Ramos (cell line): ENCODE results near the gene FAM53A.
"Not testable (repeated sequence)": the region's sequence is repeated elsewhere in the genome, so short reads cannot be mapped to it uniquely, and the experiment has no call there.

ENCODE experiments used
- in situ Hi-C: fragments of 300-500 bp; cut with MboI; formaldehyde crosslinking; loops from one replicate; pipeline ENCODE4 v1.14.3; 2022; ENCODE audit warnings: low sequenced_read_pairs; ENCODE audit not compliant: unreplicated experiment

FAM53A gene

GRCh38 chr4:1611501-1611870 lies 72.6 kb downstream of the FAM53A start:
- in situ Hi-C loops = no loop called here

- in situ Hi-C loops = no loop called here
Observed at GRCh38 chr4:1610791-1611500, 73.2 kb downstream of the FAM53A start.

- in situ Hi-C loops = no loop called here
Observed at GRCh38 chr4:1609901-1610790, 74.0 kb downstream of the FAM53A start.

GRCh38 chr4:1608821-1609500 lies 75.2 kb downstream of the FAM53A start:
- in situ Hi-C loops = no loop called here

GRCh38 chr4:1608196-1608820 lies 75.8 kb downstream of the FAM53A start:
- in situ Hi-C loops = no loop called here

- in situ Hi-C loops = not testable (repeated sequence)
Observed at GRCh38 chr4:1607436-1608195, 76.5 kb downstream of the FAM53A start.

- in situ Hi-C loops = no loop called here
Observed at GRCh38 chr4:1604706-1605205, 79.4 kb downstream of the FAM53A start.

GRCh38 chr4:1604181-1604705 lies 79.9 kb downstream of the FAM53A start:
- in situ Hi-C loops = no loop called here

- in situ Hi-C loops = no loop called here
Observed at GRCh38 chr4:1603413-1604135, 80.5 kb downstream of the FAM53A start.

GRCh38 chr4:1602655-1603412 lies 81.3 kb downstream of the FAM53A start:
- in situ Hi-C loops = no loop called here

- in situ Hi-C loops = no loop called here
Observed at GRCh38 chr4:1601852-1602654, 82.1 kb downstream of the FAM53A start.

GRCh38 chr4:1601533-1601835 lies 82.6 kb downstream of the FAM53A start:
- in situ Hi-C loops = no loop called here

- in situ Hi-C loops = no loop called here
Observed at GRCh38 chr4:1600811-1601532, 83.1 kb downstream of the FAM53A start.

GRCh38 chr4:1600211-1600780 lies 83.8 kb downstream of the FAM53A start:
- in situ Hi-C loops = no loop called here

GRCh38 chr4:1599491-1600210 lies 84.5 kb downstream of the FAM53A start:
- in situ Hi-C loops = no loop called here

GRCh38 chr4:1599026-1599481 lies 85.1 kb downstream of the FAM53A start:
- in situ Hi-C loops = no loop called here
